ENCODE results near the gene CASP1.

Gene CASP1

DNA sequence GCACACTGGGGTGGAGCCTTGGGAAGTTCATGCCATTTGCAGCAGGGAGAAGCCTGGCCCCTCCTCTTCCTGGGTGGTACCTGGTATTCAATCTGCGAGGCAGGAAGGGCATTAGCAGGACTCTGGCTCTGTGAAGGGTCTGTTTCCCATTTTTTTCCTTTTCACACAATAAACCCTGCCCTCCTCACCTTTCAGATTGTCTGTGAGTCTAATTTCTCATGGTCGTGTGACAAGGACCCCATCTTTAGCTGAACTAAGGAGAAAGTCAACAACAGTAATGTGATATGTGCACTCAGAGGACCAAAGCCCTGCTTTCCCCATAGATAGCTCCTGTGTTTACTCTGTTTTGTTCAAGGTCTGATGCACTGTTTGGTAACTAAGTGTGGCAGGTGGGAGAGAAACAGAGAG is 39.9 kb downstream of the CASP1 start:
- no peak for DNase-seq (ENCODE audit: extremely low read depth in 1 of 2, low read depth in 1 of 2)

DNA sequence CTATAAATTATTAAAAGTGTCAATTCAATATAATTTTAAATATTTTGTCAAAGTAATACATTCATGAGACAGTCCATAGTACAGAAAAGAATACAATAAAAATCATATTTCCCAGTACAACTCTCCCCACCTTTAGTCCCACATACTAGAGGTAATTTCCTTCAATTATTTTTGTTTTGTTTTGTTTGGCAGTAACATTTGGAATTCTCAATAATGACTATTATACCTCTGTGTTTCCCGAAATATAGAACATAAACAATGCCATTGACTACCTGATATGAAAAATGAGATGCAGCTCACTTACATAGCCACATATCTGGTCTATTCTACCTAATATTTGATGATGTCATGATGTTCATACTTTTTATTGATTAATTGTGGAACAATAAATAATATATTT is 42.2 kb downstream of the CASP1 start:
- DNase-seq (ENCODE audit: extremely low read depth in 1 of 2, low read depth in 1 of 2) = no peak

DNA sequence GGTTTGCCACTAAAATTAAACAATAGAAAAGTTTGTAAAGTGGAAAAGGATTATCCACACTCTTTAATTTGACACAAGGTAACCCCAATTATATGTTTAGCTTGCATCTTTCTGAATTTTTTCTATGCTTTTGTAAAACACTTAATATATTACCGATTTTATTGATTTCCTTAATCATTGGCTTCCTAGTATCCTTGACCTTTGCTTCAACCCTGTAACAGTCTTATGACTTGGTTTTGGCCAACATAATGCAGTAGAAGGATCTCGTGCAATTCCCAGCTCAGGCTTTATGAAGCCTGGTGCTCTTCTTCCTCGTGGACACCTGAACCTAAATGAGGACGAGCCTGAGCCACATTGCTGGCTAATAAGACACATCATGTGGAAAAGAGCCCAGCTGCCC is 43.0 kb downstream of the CASP1 start:
- no peak for DNase-seq (ENCODE audit: extremely low read depth in 1 of 2, low read depth in 1 of 2)

DNA sequence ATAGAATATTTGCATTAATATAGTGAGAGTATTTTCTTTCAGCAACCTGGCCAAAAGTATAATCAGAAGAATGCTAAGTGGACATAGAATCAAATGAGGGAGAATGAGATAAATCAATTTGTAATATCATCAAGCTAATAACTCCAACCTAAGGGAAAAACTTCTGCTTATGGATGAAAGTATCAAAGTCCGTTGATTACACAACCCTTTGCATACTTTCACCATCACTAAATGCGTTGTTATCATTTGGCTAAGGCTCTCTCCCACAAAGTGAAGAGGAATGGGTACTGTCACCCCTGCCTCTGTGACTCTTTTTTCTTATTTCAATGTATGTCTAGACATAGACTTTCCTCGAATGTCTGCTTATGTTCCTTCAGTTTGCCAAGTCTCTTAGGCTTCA is 50.1 kb downstream of the CASP1 start:
- DNase-seq (ENCODE audit: extremely low read depth in 1 of 2, low read depth in 1 of 2) = no peak

DNA sequence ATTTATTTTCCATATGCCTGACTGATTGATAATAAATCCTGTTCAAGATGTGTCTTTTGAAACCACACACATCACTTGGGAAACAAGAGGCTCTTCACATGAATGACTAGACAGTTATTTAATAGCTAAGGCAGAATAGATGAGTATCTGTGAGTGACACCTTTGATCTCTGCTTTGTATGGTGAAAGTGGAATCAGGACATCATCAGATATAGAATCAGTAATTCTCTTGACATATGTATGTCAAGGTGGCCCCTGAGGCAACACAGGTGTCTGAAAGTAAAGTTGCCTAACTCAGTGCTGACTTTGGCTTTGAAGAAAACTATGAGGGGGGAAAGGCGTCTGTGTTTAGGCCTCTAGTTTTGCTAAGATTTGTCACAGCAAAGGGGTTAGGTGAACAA is 55.1 kb downstream of the CASP1 start:
- DNase-seq (ENCODE audit: extremely low read depth in 1 of 2, low read depth in 1 of 2) = no peak
